SK-N-SH (cell line): ENCODE measurements around the gene EFHD2. TPM values are rescaled to one million over a fixed set of nuclear protein-coding genes. Genes with fewer than 3 reads are reported as not detected.
"Not testable (repeated sequence)": the region's sequence is repeated elsewhere in the genome, so short reads cannot be mapped to it uniquely, and the experiment has no call there.

ENCODE experiments used
- CTCF ChIA-PET: fragments of 300-600, 350-600 bp; formaldehyde crosslinking; extraction: SDS; loops from one replicate; lab custom pipeline; 2021; lab: Yijun Ruan, JAX
- POLR2A ChIA-PET: fragments of 350-600 bp; sonication (Branson Sonifier 250); formaldehyde crosslinking; extraction: SDS; loops from one replicate; lab custom pipeline; 2020; ENCODE audit warnings: antibody characterized with exemption, inconsistent platforms; lab: Yijun Ruan, JAX
- DNase-seq: peaks from one replicate; pipeline ENCODE4 v3.0.0; 2012
- H2AFZ ChIP-seq: fragments of 200-600 bp; sonication (generic); 2 replicates; pipeline ENCODE4 v1.8.1; 2016; ENCODE audit warnings: antibody characterized with exemption, mild to moderate bottlenecking, low read depth
- H3F3A ChIP-seq: fragments of 200-600 bp; sonication (generic); replicated peaks from 2 replicates; pipeline ENCODE3; 2016; ENCODE audit warnings: antibody characterized with exemption, mild to moderate bottlenecking; ENCODE audit not compliant: insufficient read depth
- H3K27ac ChIP-seq, 2 experiments: fragments of 200-500 bp in 1 of 2; fragments of 200-600 bp in 1 of 2; sonication (Bioruptor generic) in 1 of 2; sonication (generic), shearing (Covaris generic) in 1 of 2; 2 replicates each; pipeline versions ENCODE4 v1.5.1 to v1.6.1; 2014 to 2016; ENCODE audit warnings: low read depth in 2 of 2, inconsistent platforms in 1 of 2, low read length in 1 of 2, mild to moderate bottlenecking in 1 of 2, mixed read lengths in 1 of 2
- H3K27me3 ChIP-seq: fragments of 200-600 bp; sonication (generic), shearing (Covaris generic); 2 replicates; pipeline ENCODE4 v1.6.1; 2016; ENCODE audit warnings: mixed run types; ENCODE audit not compliant: insufficient read depth
- H3K36me3 ChIP-seq, 2 experiments: fragments of 200-500 bp in 1 of 2; fragments of 200-600 bp in 1 of 2; sonication (Bioruptor generic) in 1 of 2; sonication (generic) in 1 of 2; replicated peaks in 1 of 2; 2 replicates each; pipeline versions ENCODE3 to v1.5.1; 2014 to 2016; ENCODE audit warnings: low read length in 1 of 2, mild to moderate bottlenecking in 1 of 2; ENCODE audit not compliant: insufficient read depth in 2 of 2, control insufficient read depth in 1 of 2
- H3K4me1 ChIP-seq, 2 experiments: fragments of 200-500 bp in 1 of 2; fragments of 200-600 bp in 1 of 2; sonication (Bioruptor generic) in 1 of 2; sonication (generic), shearing (Covaris generic) in 1 of 2; 2 replicates each; pipeline versions ENCODE4 v1.5.1 to v1.6.1; 2014 to 2016; ENCODE audit warnings: low read depth in 1 of 2, low read length in 1 of 2, mixed run types in 1 of 2; ENCODE audit not compliant: insufficient read depth in 2 of 2, control insufficient read depth in 1 of 2
- H3K4me2 ChIP-seq: fragments of 200-600 bp; sonication (generic), shearing (Covaris generic); 2 replicates; pipeline ENCODE4 v1.6.1; 2017; ENCODE audit warnings: mixed run types
- H3K4me3 ChIP-seq, 2 experiments: fragments of 200-500 bp in 1 of 2; fragments of 200-600 bp in 1 of 2; sonication (Bioruptor generic) in 1 of 2; sonication (generic), shearing (Covaris generic) in 1 of 2; 2 replicates each; pipeline versions ENCODE4 v1.5.1 to v1.8.1; 2014 to 2016; ENCODE audit warnings: low read depth in 2 of 2, inconsistent platforms in 1 of 2, low read length in 1 of 2, mild to moderate bottlenecking in 1 of 2, mixed read lengths in 1 of 2, moderate library complexity in 1 of 2
- H3K79me2 ChIP-seq: fragments of 200-600 bp; sonication (generic); 2 replicates; pipeline ENCODE4 v1.8.1; 2017; ENCODE audit warnings: mild to moderate bottlenecking; ENCODE audit not compliant: insufficient read depth
- H3K9ac ChIP-seq: fragments of 200-600 bp; sonication (generic); 2 replicates; pipeline ENCODE4 v1.6.1; 2017; ENCODE audit warnings: mixed run types
- H3K9me2 ChIP-seq: fragments of 200-600 bp; sonication (generic); 2 replicates; pipeline ENCODE4 v1.6.1; 2017; ENCODE audit warnings: mixed run types
- H3K9me3 ChIP-seq: fragments of 200-600 bp; sonication (generic); 2 replicates; pipeline ENCODE4 v1.6.1; 2017; ENCODE audit warnings: mixed run types, mild to moderate bottlenecking, moderate library complexity
- H4K20me1 ChIP-seq: fragments of 200-600 bp; sonication (generic); 2 replicates; pipeline ENCODE4 v1.6.1; 2017; ENCODE audit warnings: mild to moderate bottlenecking, mixed run types; ENCODE audit not compliant: insufficient read depth
- EP300 ChIP-seq, 2 experiments: IDR thresholded peaks; 2 replicates each; pipeline versions ENCODE4 v1.4.0 to v1.6.1; 2012; ENCODE audit warnings: borderline replicate concordance in 1 of 2, low read depth in 1 of 2, low read length in 1 of 2
- EZH2phosphoT487 ChIP-seq: fragments of 200-600 bp; sonication (generic); IDR thresholded peaks from 2 replicates; pipeline ENCODE4 v1.6.1; 2017; ENCODE audit warnings: low read depth, mixed run types, mild to moderate bottlenecking, antibody characterized with exemption, moderate library complexity, borderline replicate concordance
- FOSL2 ChIP-seq: IDR thresholded peaks from 2 replicates; pipeline ENCODE4 v1.4.0; 2012; ENCODE audit warnings: low read depth, mild to moderate bottlenecking, moderate library complexity, borderline replicate concordance
- FOXJ3 ChIP-seq: sonication (generic); formaldehyde crosslinking; IDR thresholded peaks from 2 replicates; pipeline ENCODE4 v1.5.1; 2020; ENCODE audit warnings: mild to moderate bottlenecking, missing genetic modification reagents
- FOXM1 ChIP-seq: IDR thresholded peaks from 2 replicates; pipeline ENCODE4 v1.4.0; 2012; ENCODE audit warnings: low read depth, mild to moderate bottlenecking
- GABPA ChIP-seq: IDR thresholded peaks from 2 replicates; pipeline ENCODE4 v1.4.0; 2012; ENCODE audit warnings: low read depth, mild to moderate bottlenecking
- GATA2 ChIP-seq: sonication (generic); formaldehyde crosslinking; IDR thresholded peaks from 2 replicates; pipeline ENCODE4 v1.5.0; 2020; ENCODE audit warnings: mild to moderate bottlenecking, missing genetic modification reagents
- IRF3 ChIP-seq: fragments of 150-350 bp; IDR thresholded peaks from 2 replicates; pipeline ENCODE4 v1.6.1; 2016; ENCODE audit warnings: mild to moderate bottlenecking, low read depth, low read length
- JUND ChIP-seq: IDR thresholded peaks from 2 replicates; pipeline ENCODE4 v1.4.0; 2012
- MEF2A ChIP-seq: IDR thresholded peaks from 2 replicates; pipeline ENCODE4 v1.4.0; 2012; ENCODE audit warnings: low read depth, borderline replicate concordance
- NRF1 ChIP-seq: IDR thresholded peaks from 2 replicates; pipeline ENCODE4 v1.6.1; 2012; ENCODE audit warnings: low read depth, mild to moderate bottlenecking, low read length
- PBX3 ChIP-seq: IDR thresholded peaks from 2 replicates; pipeline ENCODE4; 2012
- POLR2AphosphoS5 ChIP-seq: IDR thresholded peaks from 2 replicates; pipeline ENCODE4 v1.6.1; 2012; ENCODE audit warnings: low read depth, low read length
- RCOR1 ChIP-seq: fragments of 150-350 bp; IDR thresholded peaks from 2 replicates; pipeline ENCODE4 v1.6.1; 2017; ENCODE audit warnings: antibody characterized with exemption, low read length
- REST ChIP-seq: IDR thresholded peaks from 2 replicates; pipeline ENCODE4 v1.6.1; 2012; ENCODE audit warnings: mild to moderate bottlenecking, low read depth, low read length, moderate library complexity
- SIN3A ChIP-seq: IDR thresholded peaks from 2 replicates; pipeline ENCODE4 v1.6.1; 2012; ENCODE audit warnings: low read depth, mild to moderate bottlenecking, low read length, moderate library complexity, borderline replicate concordance
- SMC3 ChIP-seq: IDR thresholded peaks from 2 replicates; pipeline ENCODE4 v1.6.1; 2012; ENCODE audit warnings: low read depth, low read length, improper control_type of control experiment
- TCF12 ChIP-seq: IDR thresholded peaks from 2 replicates; pipeline ENCODE4 v1.4.0; 2012
- ZBTB33 ChIP-seq: IDR thresholded peaks from 2 replicates; pipeline ENCODE4 v1.4.0; 2012; ENCODE audit warnings: low read depth, borderline replicate concordance
- WGBS: methylation state at CpG from one replicate; pipeline ENCODE4 v1.1.6; 2017; ENCODE audit warnings: low lambda C conversion rate; 5-methylcytosine and 5-hydroxymethylcytosine counted together
- polyA plus RNA-seq, 3 experiments: library from polyadenylated mRNA; depleted of rRNA; stranded (reverse); fragments of >200 nt; gene quantifications; 2 replicates each; pipeline ENCODE4 v1.2.3, GENCODE V29; 2012

The EFHD2 gene
- polyA plus RNA-seq, 1 of the 3 experiments (the other 2 are of a cell fraction): 59.8 TPM

GRCh38 chr1:15463926-15464322 is 54.2 kb downstream of the EFHD2 start:
- H3K4me2 ChIP-seq, H3K27ac ChIP-seq, H3K9me2 ChIP-seq, H3K9me3 ChIP-seq, CTCF ChIA-PET, H3F3A ChIP-seq, H3K4me1 ChIP-seq, POLR2A ChIA-PET, H3K79me2 ChIP-seq, H3K27me3 ChIP-seq, H3K9ac ChIP-seq, H2AFZ ChIP-seq, H4K20me1 ChIP-seq, DNase-seq, H3K36me3 ChIP-seq, H3K4me3 ChIP-seq: not testable (repeated sequence)
- 92% methylated on average over 5 of the region's 5 CpGs for WGBS

GRCh38 chr1:15465674-15466073 is 56.0 kb downstream of the EFHD2 start:
- no peak overlapping the region for H3K4me2 ChIP-seq
- H3K4me1 ChIP-seq: peaks cover 0 to 2% of the 10 kb centered on the region in 2 experiments; a peak in 1 of 4 replicates
- no peak overlapping the region for H2AFZ ChIP-seq
- 97% methylated on average over 6 of the region's 7 CpGs for WGBS
- H3K9me2 ChIP-seq: no peaks in the 10 kb centered on the region
- H3K4me3 ChIP-seq: no peak overlapping the region
- no peaks in the 10 kb centered on the region for H4K20me1 ChIP-seq
- no peaks in the 10 kb centered on the region for H3F3A ChIP-seq
- no peaks in the 10 kb centered on the region for H3K79me2 ChIP-seq
- no peak for DNase-seq
- H3K9ac ChIP-seq: no peak overlapping the region
- no peaks in the 10 kb centered on the region for H3K36me3 ChIP-seq
- H3K27me3 ChIP-seq: no peaks in the 10 kb centered on the region
- no peak overlapping the region for H3K27ac ChIP-seq
- no peaks in the 10 kb centered on the region for H3K9me3 ChIP-seq
- ChIA-PET CTCF (interaction anchor here (0.6 to 0.8 kb wide), 2 partner anchors 38 to 133 kb away, joined by 3 read pairs; no protein-coding TSS in a partner anchor), POLR2A (no interaction called here)
- no peak for TF ChIP-seq FOSL2
- TF ChIP-seq FOXJ3 (CRISPR knock-in tag): no peak
- TF ChIP-seq SMC3: no peak
- TF ChIP-seq JUND: no peak
- no peak for TF ChIP-seq GATA2 (CRISPR knock-in tag)
- no peak for TF ChIP-seq TCF12
- TF ChIP-seq NRF1: no peak
- TF ChIP-seq REST: no peak
- TF ChIP-seq RCOR1: no peak
- no peak for TF ChIP-seq EZH2phosphoT487
- TF ChIP-seq IRF3: no peak
- TF ChIP-seq GABPA: no peak
- TF ChIP-seq EP300 (IDR thresholded peaks at IDR 0.05; ENCODE audit: borderline replicate concordance in 1 of 2, low read depth in 1 of 2, low read length in 1 of 2): no peak
- no peak for TF ChIP-seq ZBTB33
- no peak for TF ChIP-seq PBX3
- no peak for TF ChIP-seq POLR2AphosphoS5
- no peak for TF ChIP-seq MEF2A
- TF ChIP-seq SIN3A: no peak
- TF ChIP-seq FOXM1: no peak
